Measurements from ENCODE around the gene ZMIZ1. TPM values are rescaled to one million over a fixed set of nuclear protein-coding genes. Genes with fewer than 3 reads are reported as not detected.
A peak's percentile ranks its signal among the peaks of the same experiment; 100 is the strongest.

ZMIZ1 gene
- total RNA-seq, 6 donors from 2014 or later, result 51.0 to 99.2 (median 91.8) TPM

- no peaks in the 10 kb centered on the region for H3K27me3 ChIP-seq
- peak in 1 of 2 donors; percentile 43 for DNase-seq
- peaks cover 45 to 61% (median 49%) of the 10 kb centered on the region in 4 donors for H3K4me1 ChIP-seq
- 39 to 47% methylated on average over 13 of the region's 13 CpGs for WGBS, 2 donors
- H3K9me3 ChIP-seq, result no peaks in the 10 kb centered on the region
- no peak overlapping the region for H3K4me3 ChIP-seq
- TF ChIP-seq EP300 (IDR thresholded peaks at IDR 0.05), result no peak
- peak in 1 of 2 donors; percentile 39 for TF ChIP-seq POLR2AphosphoS5 (IDR thresholded peaks at IDR 0.05)
- ATAC-seq (ENCODE audit: low FRiP score in 2 of 2), result peak in 1 of 2 donors; percentile 38
- H3K36me3 ChIP-seq, result no peaks in the 10 kb centered on the region
- H3K27ac ChIP-seq, result peak overlapping the region; percentile 69 to 86 (median 78)
Observed at GRCh38 chr10:79047875-79048638, 20.7 kb upstream of the ZMIZ1 start.

GRCh38 chr10:79048639-79049550 is 19.9 kb upstream of the ZMIZ1 start:
- H3K9me3 ChIP-seq, result no peaks in the 10 kb centered on the region
- WGBS, 2 donors, result 72 to 98% methylated on average over 4 to 13 of the region's 14 CpGs
- peak in 1 of 2 donors; percentile 20 for DNase-seq
- no peaks in the 10 kb centered on the region for H3K36me3 ChIP-seq
- ATAC-seq (ENCODE audit: low FRiP score in 2 of 2), result no peak
- no peak for TF ChIP-seq POLR2A (IDR thresholded peaks at IDR 0.05)
- no peak for TF ChIP-seq EP300 (IDR thresholded peaks at IDR 0.05)
- TF ChIP-seq POLR2AphosphoS5 (IDR thresholded peaks at IDR 0.05), result no peak
- TF ChIP-seq CTCF (IDR thresholded peaks at IDR 0.05), result no peak
- peaks cover 45 to 61% (median 49%) of the 10 kb centered on the region in 4 donors for H3K4me1 ChIP-seq
- no peaks in the 10 kb centered on the region for H3K27me3 ChIP-seq
- H3K27ac ChIP-seq, result peak overlapping the region; percentile 69 to 86 (median 78)
- no peak overlapping the region for H3K4me3 ChIP-seq

GRCh38 chr10:79049931-79050895 is 18.6 kb upstream of the ZMIZ1 start:
- no peaks in the 10 kb centered on the region for H3K27me3 ChIP-seq
- DNase-seq (peak in 1 of 2 donors; percentile 17), ATAC-seq (ENCODE audit: low FRiP score in 2 of 2) (no peak)
- H3K36me3 ChIP-seq, result no peaks in the 10 kb centered on the region
- H3K27ac ChIP-seq, result peak overlapping the region in 3 of 4 donors; percentile 24 to 48 (median 38)
- 82 to 84% methylated on average over 15 of the region's 15 CpGs for WGBS, 2 donors
- no peak overlapping the region for H3K4me3 ChIP-seq
- no peaks in the 10 kb centered on the region for H3K9me3 ChIP-seq
- H3K4me1 ChIP-seq, result peaks cover 45 to 71% (median 51%) of the 10 kb centered on the region in 4 donors
- TF ChIP-seq EP300 (IDR thresholded peaks at IDR 0.05) (no peak), POLR2A (IDR thresholded peaks at IDR 0.05) (no peak), CTCF (IDR thresholded peaks at IDR 0.05) (no peak), POLR2AphosphoS5 (IDR thresholded peaks at IDR 0.05) (no peak)

- no peak for TF ChIP-seq POLR2A (IDR thresholded peaks at IDR 0.05)
- TF ChIP-seq EP300 (IDR thresholded peaks at IDR 0.05), result peak in 2 of 4 donors; percentile 44 to 81
- no peak for TF ChIP-seq CTCF (IDR thresholded peaks at IDR 0.05)
- Histone ChIP-seq H3K27ac (peak overlapping the region in 3 of 4 donors; percentile 24 to 48 (median 38)), H3K36me3 (no peaks in the 10 kb centered on the region), H3K27me3 (no peaks in the 10 kb centered on the region), H3K4me1 (peaks cover 45 to 71% (median 51%) of the 10 kb centered on the region in 4 donors), H3K4me3 (no peak overlapping the region), H3K9me3 (no peaks in the 10 kb centered on the region)
- ATAC-seq (ENCODE audit: low FRiP score in 2 of 2) (no peak), DNase-seq (peak in 1 of 2 donors; percentile 23)
- 72 to 83% methylated on average over 6 to 7 of the region's 7 CpGs for WGBS, 2 donors
Observed at GRCh38 chr10:79050896-79051555, 17.7 kb upstream of the ZMIZ1 start.
